ENCODE results near the gene AGAP9.
"Not testable (repeated sequence)": the region's sequence is repeated elsewhere in the genome, so short reads cannot be mapped to it uniquely, and the experiment has no call there.

DNA sequence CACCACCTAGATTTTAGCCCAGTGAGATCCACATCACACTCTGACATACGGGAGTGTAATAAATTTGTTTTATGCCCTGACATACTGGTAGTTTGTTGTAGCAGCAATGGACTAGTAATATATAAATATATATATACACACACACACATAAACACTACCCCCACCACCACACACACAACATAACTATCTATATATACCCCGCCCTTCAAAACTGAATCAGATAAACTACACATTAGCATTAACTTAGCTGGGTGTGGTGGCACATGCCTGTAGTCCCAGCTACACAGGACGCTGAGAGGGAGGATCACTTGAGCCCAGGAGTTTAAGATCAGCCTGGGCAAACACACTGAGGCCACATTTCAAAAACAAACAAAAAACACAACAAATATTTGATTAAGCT is 13.0 kb upstream of the AGAP9 start:
- TF ChIP-seq, protein P1, sequence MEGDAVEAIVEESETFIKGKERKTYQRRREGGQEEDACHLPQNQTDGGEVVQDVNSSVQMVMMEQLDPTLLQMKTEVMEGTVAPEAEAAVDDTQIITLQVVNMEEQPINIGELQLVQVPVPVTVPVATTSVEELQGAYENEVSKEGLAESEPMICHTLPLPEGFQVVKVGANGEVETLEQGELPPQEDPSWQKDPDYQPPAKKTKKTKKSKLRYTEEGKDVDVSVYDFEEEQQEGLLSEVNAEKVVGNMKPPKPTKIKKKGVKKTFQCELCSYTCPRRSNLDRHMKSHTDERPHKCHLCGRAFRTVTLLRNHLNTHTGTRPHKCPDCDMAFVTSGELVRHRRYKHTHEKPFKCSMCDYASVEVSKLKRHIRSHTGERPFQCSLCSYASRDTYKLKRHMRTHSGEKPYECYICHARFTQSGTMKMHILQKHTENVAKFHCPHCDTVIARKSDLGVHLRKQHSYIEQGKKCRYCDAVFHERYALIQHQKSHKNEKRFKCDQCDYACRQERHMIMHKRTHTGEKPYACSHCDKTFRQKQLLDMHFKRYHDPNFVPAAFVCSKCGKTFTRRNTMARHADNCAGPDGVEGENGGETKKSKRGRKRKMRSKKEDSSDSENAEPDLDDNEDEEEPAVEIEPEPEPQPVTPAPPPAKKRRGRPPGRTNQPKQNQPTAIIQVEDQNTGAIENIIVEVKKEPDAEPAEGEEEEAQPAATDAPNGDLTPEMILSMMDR (IDR thresholded peaks at IDR 0.05) = not testable (repeated sequence)
- not testable (repeated sequence) for TF ChIP-seq POLR2A (IDR thresholded peaks at IDR 0.05)

Measured in testis (tissue), 2 donors.